Thyroid gland (tissue), 4 donors: Measurements from ENCODE around the gene HYDIN.
"Not testable (repeated sequence)": the region's sequence is repeated elsewhere in the genome, so short reads cannot be mapped to it uniquely, and the experiment has no call there.

ENCODE experiments used
- POLR2A ChIP-seq, 2 donors: fragments of 450-650 bp; IDR thresholded peaks; one replicate each; pipeline ENCODE4 v1.6.1; 2017; ENCODE audit warnings: antibody characterized with exemption in 2 of 2, mild to moderate bottlenecking in 2 of 2, moderate library complexity in 1 of 2
- TF ChIP-seq, protein P1 (sequence below), 6 experiments: fragments of 200-600 bp in 3 of 6; fragments of 450-650 bp in 3 of 6; sonication (generic) in 3 of 6; IDR thresholded peaks; one replicate each; pipeline ENCODE4 v1.5.1; 2016 to 2019; ENCODE audit warnings: antibody characterized with exemption in 6 of 6, mild to moderate bottlenecking in 2 of 6, inconsistent platforms in 1 of 6, moderate library complexity in 1 of 6

DNA sequence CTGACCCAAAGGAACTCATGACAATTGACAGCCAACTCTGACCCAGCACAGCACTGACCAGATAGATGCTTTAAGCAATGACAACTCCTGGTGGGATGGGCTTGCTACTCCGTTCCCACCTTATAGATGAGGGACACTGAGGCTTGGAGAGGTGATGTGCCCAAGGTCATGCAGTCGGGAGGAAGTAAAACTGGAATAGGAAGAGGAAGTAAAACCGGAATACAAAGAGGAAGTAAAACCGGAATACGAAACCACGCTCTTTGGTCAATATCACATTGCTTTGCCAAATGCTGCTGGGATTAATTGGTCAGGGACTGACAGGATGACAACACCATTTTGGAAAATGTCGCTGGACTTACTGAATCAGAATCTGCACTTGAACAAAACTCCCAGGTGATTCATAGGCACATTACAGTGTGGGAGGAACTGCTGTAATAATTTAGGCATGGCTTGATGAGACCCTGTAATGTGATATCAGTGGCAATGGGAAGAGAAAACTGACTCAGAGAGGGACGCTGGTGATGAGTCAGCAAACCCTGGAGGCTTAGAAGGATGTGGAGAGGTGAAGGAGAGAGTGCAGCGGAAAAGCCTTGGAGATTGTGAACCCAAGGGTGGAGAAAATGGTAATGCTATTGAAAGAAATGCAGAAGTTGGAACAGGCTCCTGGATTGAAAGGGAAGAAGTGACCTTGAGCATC is 243.4 kb downstream of the HYDIN start:
- not testable (repeated sequence) for TF ChIP-seq POLR2A (IDR thresholded peaks at IDR 0.05)
- TF ChIP-seq, protein P1, sequence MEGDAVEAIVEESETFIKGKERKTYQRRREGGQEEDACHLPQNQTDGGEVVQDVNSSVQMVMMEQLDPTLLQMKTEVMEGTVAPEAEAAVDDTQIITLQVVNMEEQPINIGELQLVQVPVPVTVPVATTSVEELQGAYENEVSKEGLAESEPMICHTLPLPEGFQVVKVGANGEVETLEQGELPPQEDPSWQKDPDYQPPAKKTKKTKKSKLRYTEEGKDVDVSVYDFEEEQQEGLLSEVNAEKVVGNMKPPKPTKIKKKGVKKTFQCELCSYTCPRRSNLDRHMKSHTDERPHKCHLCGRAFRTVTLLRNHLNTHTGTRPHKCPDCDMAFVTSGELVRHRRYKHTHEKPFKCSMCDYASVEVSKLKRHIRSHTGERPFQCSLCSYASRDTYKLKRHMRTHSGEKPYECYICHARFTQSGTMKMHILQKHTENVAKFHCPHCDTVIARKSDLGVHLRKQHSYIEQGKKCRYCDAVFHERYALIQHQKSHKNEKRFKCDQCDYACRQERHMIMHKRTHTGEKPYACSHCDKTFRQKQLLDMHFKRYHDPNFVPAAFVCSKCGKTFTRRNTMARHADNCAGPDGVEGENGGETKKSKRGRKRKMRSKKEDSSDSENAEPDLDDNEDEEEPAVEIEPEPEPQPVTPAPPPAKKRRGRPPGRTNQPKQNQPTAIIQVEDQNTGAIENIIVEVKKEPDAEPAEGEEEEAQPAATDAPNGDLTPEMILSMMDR (IDR thresholded peaks at IDR 0.05): not testable (repeated sequence)
